GM10266 (cell line): ENCODE data around the gene YWHAH.

Source experiments
- DNase-seq: peaks from one replicate; pipeline ENCODE4 v3.0.0; 2012; ENCODE audit errors: extremely low spot score
- CTCF ChIP-seq: IDR thresholded peaks from 2 replicates; pipeline ENCODE4 v1.5.1; 2012; ENCODE audit warnings: mild to moderate bottlenecking, low read depth; ENCODE audit not compliant: control insufficient read depth, insufficient read depth; ENCODE audit errors: missing control alignments

Gene YWHAH

GRCh38 chr22:31922534-31922933 lies 21.8 kb upstream of the YWHAH start:
- no peak for TF ChIP-seq CTCF
- no peak for DNase-seq

- TF ChIP-seq CTCF = no peak
- DNase-seq = no peak
Observed at GRCh38 chr22:31923136-31923535, 21.2 kb upstream of the YWHAH start.

- TF ChIP-seq CTCF = no peak
- no peak for DNase-seq
Observed at GRCh38 chr22:31923747-31924146, 20.6 kb upstream of the YWHAH start.

GRCh38 chr22:31925056-31925455 lies 19.3 kb upstream of the YWHAH start:
- no peak for TF ChIP-seq CTCF
- no peak for DNase-seq

GRCh38 chr22:31926024-31926423 lies 18.3 kb upstream of the YWHAH start:
- no peak for DNase-seq
- no peak for TF ChIP-seq CTCF

- DNase-seq = peak; percentile 36
- TF ChIP-seq CTCF = no peak
Observed at GRCh38 chr22:31926969-31927368, 17.4 kb upstream of the YWHAH start.

GRCh38 chr22:31927562-31927961 lies 16.8 kb upstream of the YWHAH start:
- DNase-seq = no peak
- no peak for TF ChIP-seq CTCF
